GM10266 (cell line): ENCODE measurements around the gene ICA1.
A peak's percentile ranks its signal among the peaks of the same experiment; 100 is the strongest.

Source experiments
- DNase-seq: peaks from one replicate; pipeline ENCODE4 v3.0.0; 2012; ENCODE audit errors: extremely low spot score
- CTCF ChIP-seq: IDR thresholded peaks from 2 replicates; pipeline ENCODE4 v1.5.1; 2012; ENCODE audit warnings: mild to moderate bottlenecking, low read depth; ENCODE audit not compliant: control insufficient read depth, insufficient read depth; ENCODE audit errors: missing control alignments

ICA1 gene

GRCh38 chr7:8197994-8198698, 63.8 kb downstream of the ICA1 start:
- no peak for TF ChIP-seq CTCF
- no peak for DNase-seq

- TF ChIP-seq CTCF = no peak
These were observed 69.1 kb downstream of the ICA1 start for GRCh38 chr7:8192897-8193296.

GRCh38 chr7:8190119-8190895, 71.7 kb downstream of the ICA1 start:
- TF ChIP-seq CTCF = peak; percentile 74
- peak; percentile 42 for DNase-seq

More at GRCh38 chr7:8192897-8193296, 69.1 kb downstream of the ICA1 start:
- no peak for DNase-seq

GRCh38 chr7:8189625-8190024, 72.3 kb downstream of the ICA1 start:
- TF ChIP-seq CTCF = no peak
- no peak for DNase-seq

- DNase-seq = no peak
- TF ChIP-seq CTCF = no peak
These were observed 75.9 kb downstream of the ICA1 start for GRCh38 chr7:8185926-8186683.

GRCh38 chr7:8184221-8184620, 77.7 kb downstream of the ICA1 start:
- DNase-seq = no peak
- TF ChIP-seq CTCF = no peak

- no peak for TF ChIP-seq CTCF
- no peak for DNase-seq
These were observed 82.5 kb downstream of the ICA1 start for GRCh38 chr7:8179486-8179885.
